Ascending aorta (tissue), 2 donors: ENCODE data around the gene BEND7. TPM values are rescaled to one million over a fixed set of nuclear protein-coding genes. Genes with fewer than 3 reads are reported as not detected.

Experiments used
- DNase-seq, 2 donors: peaks; one replicate each; pipeline ENCODE4 v3.0.0-alpha.2; 2019; ENCODE audit warnings: low spot score in 2 of 2
- H3K27ac ChIP-seq, 2 donors: fragments of 200-600 bp; sonication (generic); one replicate each; pipeline ENCODE4 v1.5.1; 2016 to 2017; ENCODE audit warnings: mild to moderate bottlenecking in 1 of 2
- H3K27me3 ChIP-seq: fragments of 200-600 bp; sonication (generic); one replicate; pipeline ENCODE4 v1.5.1; 2017
- H3K36me3 ChIP-seq, 2 donors: fragments of 200-600 bp; sonication (generic); one replicate each; pipeline ENCODE4 v1.5.1; 2016
- H3K4me1 ChIP-seq, 2 donors: fragments of 200-600 bp; sonication (generic); one replicate each; pipeline ENCODE4 v1.5.1; 2016 to 2017; ENCODE audit warnings: mild to moderate bottlenecking in 1 of 2
- H3K4me3 ChIP-seq, 2 donors: fragments of 200-600 bp; sonication (generic); one replicate each; pipeline ENCODE4 v1.5.1; 2016 to 2017; ENCODE audit warnings: mild to moderate bottlenecking in 1 of 2
- H3K9me3 ChIP-seq, 2 donors: fragments of 200-600 bp; sonication (generic); one replicate each; pipeline ENCODE4 v1.5.1; 2016
- CTCF ChIP-seq, 3 experiments: fragments of 200-600 bp in 2 of 3; fragments of 450-650 bp in 1 of 3; sonication (generic) in 2 of 3; IDR thresholded peaks; one replicate each; pipeline ENCODE4 v1.5.1; 2016 to 2019; ENCODE audit warnings: antibody characterized with exemption in 3 of 3, mild to moderate bottlenecking in 1 of 3, moderate library complexity in 1 of 3
- intact Hi-C: fragments of 100-400 bp; cut with DNase I; formaldehyde crosslinking; loops from one replicate; pipeline ENCODE4 v1.15.1; 2023
- total RNA-seq: library from RNA; depleted of rRNA; stranded (reverse); fragments of >200 nt; gene quantifications from one replicate; pipeline ENCODE4 v1.1.0, GENCODE V29; 2016

The BEND7 gene
- total RNA-seq, 1 donor from 2014 or later, result 6.9 TPM

- TF ChIP-seq CTCF (IDR thresholded peaks at IDR 0.05), result no peak
- H3K4me1 ChIP-seq, result no peaks in the 10 kb centered on the region
- H3K36me3 ChIP-seq, result peaks cover 0 to 21% of the 10 kb centered on the region in 2 donors
- intact Hi-C loops, result no loop called here
- no peak for DNase-seq
- no peak overlapping the region for H3K4me3 ChIP-seq
- no peaks in the 10 kb centered on the region for H3K9me3 ChIP-seq
- H3K27me3 ChIP-seq, result no peaks in the 10 kb centered on the region
- H3K27ac ChIP-seq, result no peak overlapping the region
Measured at GRCh38 chr10:13475124-13475523, 53.7 kb downstream of the BEND7 start.

GRCh38 chr10:13473986-13474385 is 54.8 kb downstream of the BEND7 start:
- intact Hi-C loops, result no loop called here
- Histone ChIP-seq H3K9me3 (no peaks in the 10 kb centered on the region), H3K27me3 (no peaks in the 10 kb centered on the region), H3K27ac (no peak overlapping the region), H3K4me1 (no peaks in the 10 kb centered on the region), H3K4me3 (no peak overlapping the region), H3K36me3 (peaks cover 0 to 10% of the 10 kb centered on the region in 2 donors)
- no peak for TF ChIP-seq CTCF (IDR thresholded peaks at IDR 0.05)
- no peak for DNase-seq

- intact Hi-C loops, result no loop called here
Measured at GRCh38 chr10:13472359-13472758, 56.5 kb downstream of the BEND7 start.

GRCh38 chr10:13470270-13470669 is 58.5 kb downstream of the BEND7 start:
- TF ChIP-seq CTCF (IDR thresholded peaks at IDR 0.05), result no peak
- Histone ChIP-seq H3K27me3 (no peaks in the 10 kb centered on the region), H3K4me3 (no peak overlapping the region), H3K36me3 (peaks cover 0 to 10% of the 10 kb centered on the region in 2 donors), H3K27ac (no peak overlapping the region), H3K4me1 (no peaks in the 10 kb centered on the region), H3K9me3 (no peaks in the 10 kb centered on the region)
- DNase-seq, result no peak
- intact Hi-C loops, result no loop called here

More at GRCh38 chr10:13472359-13472758, 56.5 kb downstream of the BEND7 start:
- TF ChIP-seq CTCF (IDR thresholded peaks at IDR 0.05), result no peak
- Histone ChIP-seq H3K4me3 (no peak overlapping the region), H3K36me3 (peaks cover 0 to 10% of the 10 kb centered on the region in 2 donors), H3K4me1 (no peaks in the 10 kb centered on the region), H3K27ac (no peak overlapping the region), H3K27me3 (no peaks in the 10 kb centered on the region), H3K9me3 (no peaks in the 10 kb centered on the region)
- DNase-seq, result no peak

GRCh38 chr10:13462551-13462950 is 66.3 kb downstream of the BEND7 start:
- H3K36me3 ChIP-seq, result no peaks in the 10 kb centered on the region
- no peak overlapping the region for H3K27ac ChIP-seq
- intact Hi-C loops, result no loop called here
- no peak overlapping the region for H3K4me3 ChIP-seq
- H3K27me3 ChIP-seq, result no peaks in the 10 kb centered on the region
- H3K4me1 ChIP-seq, result no peaks in the 10 kb centered on the region
- no peak for DNase-seq
- no peak for TF ChIP-seq CTCF (IDR thresholded peaks at IDR 0.05)
- no peaks in the 10 kb centered on the region for H3K9me3 ChIP-seq

DNA sequence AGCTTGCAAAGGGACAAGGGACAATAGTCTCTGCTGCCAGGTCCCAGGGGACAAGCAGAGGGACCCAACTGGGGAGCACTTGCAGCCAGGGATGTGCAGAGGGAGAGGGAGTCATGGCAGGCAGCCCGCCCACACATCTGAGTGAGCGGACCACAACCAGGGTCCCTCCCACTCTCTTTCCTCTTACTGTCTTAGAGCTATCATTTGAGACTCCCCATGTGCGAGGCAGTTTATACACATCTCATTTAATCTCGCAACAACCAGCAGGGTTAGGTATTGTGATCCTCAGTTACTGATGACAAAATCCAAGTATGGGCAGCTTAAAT is 70.2 kb downstream of the BEND7 start:
- Histone ChIP-seq H3K4me1 (no peaks in the 10 kb centered on the region), H3K27me3 (no peaks in the 10 kb centered on the region), H3K36me3 (peaks cover 0 to 3% of the 10 kb centered on the region in 2 donors), H3K27ac (no peak overlapping the region), H3K9me3 (no peaks in the 10 kb centered on the region), H3K4me3 (no peak overlapping the region)
- no peak for TF ChIP-seq CTCF (IDR thresholded peaks at IDR 0.05)
- no peak for DNase-seq
- intact Hi-C loops, result no loop called here
